Chondrocyte (in vitro differentiated cells): Measurements from ENCODE around the gene PITPNM3. TPM values are rescaled to one million over a fixed set of nuclear protein-coding genes. Genes with fewer than 3 reads are reported as not detected.

Experiments
- DNase-seq: peaks from one replicate; pipeline ENCODE4 v3.0.0; 2021; ENCODE audit warnings: mixed read lengths, low spot score
- H3K27ac Mint-ChIP-seq: one replicate; pipeline ENCODE4 v1.8.0; 2021; ENCODE audit warnings: mild to moderate bottlenecking, moderate library complexity, mixed read lengths; ENCODE audit not compliant: unreplicated experiment
- H3K27me3 Mint-ChIP-seq: 2 replicates; pipeline ENCODE4 v1.8.0; 2021; ENCODE audit warnings: low read depth, mixed read lengths
- H3K36me3 Mint-ChIP-seq: 2 replicates; pipeline ENCODE4 v1.8.0; 2021; ENCODE audit warnings: low read depth, mixed read lengths
- H3K4me1 Mint-ChIP-seq: 2 replicates; pipeline ENCODE4 v1.8.0; 2021; ENCODE audit warnings: low read depth, mild to moderate bottlenecking, mixed read lengths
- H3K4me3 Mint-ChIP-seq: one replicate; pipeline ENCODE4 v1.8.0; 2021; ENCODE audit warnings: mild to moderate bottlenecking, moderate library complexity, mixed read lengths; ENCODE audit not compliant: unreplicated experiment
- H3K9me3 Mint-ChIP-seq: 2 replicates; pipeline ENCODE4 v1.8.0; 2021; ENCODE audit warnings: low read depth, mixed read lengths
- total RNA-seq: library from RNA; stranded (reverse); gene quantifications from 3 replicates; pipeline ENCODE4 v1.2.1, GENCODE V29; 2021
- TF ChIP-seq, protein P1 (sequence below): fragments of 200-600 bp; sonication (generic); IDR thresholded peaks from 2 replicates; pipeline ENCODE4 v1.5.0; 2021; ENCODE audit warnings: antibody characterized with exemption, mild to moderate bottlenecking, moderate library complexity

PITPNM3 gene
- total RNA-seq, 1 donor from 2014 or later: 5.7 TPM

DNA sequence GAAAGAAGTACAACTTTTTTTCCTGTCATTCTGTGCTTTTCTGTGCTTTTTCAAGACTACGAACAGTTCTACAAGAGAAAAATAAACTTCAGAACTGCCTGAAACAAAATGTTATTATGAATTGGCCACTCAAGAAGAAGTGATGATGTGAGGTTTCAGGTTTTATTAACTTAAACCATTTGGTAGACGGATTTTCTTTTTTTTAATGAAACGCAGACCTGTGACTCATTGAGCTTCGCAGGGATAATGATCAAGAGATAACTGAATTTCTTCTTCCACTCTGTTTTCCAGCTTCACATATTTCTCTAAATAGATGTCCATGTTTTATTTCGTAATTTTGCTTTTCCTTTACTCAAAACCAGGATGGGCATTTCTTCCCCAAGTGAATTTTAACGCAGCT lies 154.1 kb downstream of the PITPNM3 start:
- Mint-ChIP-seq H3K36me3 (no peaks in the 10 kb centered on the region), H3K9me3 (peaks cover 5% of the 10 kb centered on the region), H3K4me3 (no peak overlapping the region), H3K27me3 (peaks cover 39% of the 10 kb centered on the region), H3K27ac (no peak overlapping the region), H3K4me1 (no peaks in the 10 kb centered on the region)
- no peak for DNase-seq
- TF ChIP-seq, protein P1, sequence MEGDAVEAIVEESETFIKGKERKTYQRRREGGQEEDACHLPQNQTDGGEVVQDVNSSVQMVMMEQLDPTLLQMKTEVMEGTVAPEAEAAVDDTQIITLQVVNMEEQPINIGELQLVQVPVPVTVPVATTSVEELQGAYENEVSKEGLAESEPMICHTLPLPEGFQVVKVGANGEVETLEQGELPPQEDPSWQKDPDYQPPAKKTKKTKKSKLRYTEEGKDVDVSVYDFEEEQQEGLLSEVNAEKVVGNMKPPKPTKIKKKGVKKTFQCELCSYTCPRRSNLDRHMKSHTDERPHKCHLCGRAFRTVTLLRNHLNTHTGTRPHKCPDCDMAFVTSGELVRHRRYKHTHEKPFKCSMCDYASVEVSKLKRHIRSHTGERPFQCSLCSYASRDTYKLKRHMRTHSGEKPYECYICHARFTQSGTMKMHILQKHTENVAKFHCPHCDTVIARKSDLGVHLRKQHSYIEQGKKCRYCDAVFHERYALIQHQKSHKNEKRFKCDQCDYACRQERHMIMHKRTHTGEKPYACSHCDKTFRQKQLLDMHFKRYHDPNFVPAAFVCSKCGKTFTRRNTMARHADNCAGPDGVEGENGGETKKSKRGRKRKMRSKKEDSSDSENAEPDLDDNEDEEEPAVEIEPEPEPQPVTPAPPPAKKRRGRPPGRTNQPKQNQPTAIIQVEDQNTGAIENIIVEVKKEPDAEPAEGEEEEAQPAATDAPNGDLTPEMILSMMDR: no peak

Other genes with a start within 250 kb of the PITPNM3 start
- not detected in 3 replicates for gene AIPL1, start 121.4 kb downstream of the PITPNM3 start, total RNA-seq
- gene PIMREG, start 112.1 kb downstream of the PITPNM3 start, total RNA-seq: 5.2 to 7.4 TPM (median 7.0 TPM) in 3 replicates
- 14.5 to 19.1 TPM (median 15.8 TPM) in 3 replicates for gene KIAA0753, start 84.2 kb upstream of the PITPNM3 start, total RNA-seq
- gene TXNDC17, start 84.5 kb upstream of the PITPNM3 start, total RNA-seq: 71.5 to 76.2 TPM (median 76.1 TPM) in 3 replicates
- gene MED31, start 95.0 kb upstream of the PITPNM3 start, total RNA-seq: 12.9 to 24.2 TPM (median 14.5 TPM) in 3 replicates
- 2.0 to 3.0 TPM (median 2.9 TPM) in 3 replicates for gene C17orf100, start 95.2 kb upstream of the PITPNM3 start, total RNA-seq
- 1.1 to 1.5 TPM in 2 of 3 replicates, not detected in the other for gene SLC13A5, start 156.8 kb upstream of the PITPNM3 start, total RNA-seq
- 0.36 to 0.40 TPM in 2 of 3 replicates, not detected in the other for gene XAF1, start 199.5 kb upstream of the PITPNM3 start, total RNA-seq
- not detected in 3 replicates for gene FBXO39, start 219.7 kb upstream of the PITPNM3 start, total RNA-seq